ENCODE data around the gene LATS2. TPM values are rescaled to one million over a fixed set of nuclear protein-coding genes. Genes with fewer than 3 reads are reported as not detected.

The LATS2 gene
- total and polyA plus RNA-seq, 4 donors = 8.1 to 12.1 (median 8.6) TPM

GRCh38 chr13:21022056-21022979, 39.1 kb downstream of the LATS2 start:
- H3K4me3 ChIP-seq (ENCODE audit: low read depth, low read length) = no peak overlapping the region
- no peak overlapping the region for H3K27ac ChIP-seq (ENCODE audit: low read depth, low read length)
- DNase-seq (ENCODE audit: low read depth in 4 of 6, low spot score in 6 of 6) = peak in 1 of 6 donors; percentile 82
- 83% methylated on average over 7 of the region's 11 CpGs for WGBS (ENCODE audit: insufficient coverage)
- no peaks in the 10 kb centered on the region for H3K9me3 ChIP-seq (ENCODE audit: control insufficient read depth, insufficient read depth, low read length)
- H3K4me1 ChIP-seq (ENCODE audit: control insufficient read depth, insufficient read depth, low read length) = peaks cover 10% of the 10 kb centered on the region
- no peaks in the 10 kb centered on the region for H3K27me3 ChIP-seq (ENCODE audit: control insufficient read depth, insufficient read depth, low read length)
- peaks cover 3% of the 10 kb centered on the region for H3K36me3 ChIP-seq (ENCODE audit: control insufficient read depth, insufficient read depth, low read length)

GRCh38 chr13:21020581-21020980, 40.8 kb downstream of the LATS2 start:
- no peaks in the 10 kb centered on the region for H3K27me3 ChIP-seq (ENCODE audit: control insufficient read depth, insufficient read depth, low read length)
- peaks cover 3% of the 10 kb centered on the region for H3K36me3 ChIP-seq (ENCODE audit: control insufficient read depth, insufficient read depth, low read length)
- H3K27ac ChIP-seq (ENCODE audit: low read depth, low read length) = no peak overlapping the region
- DNase-seq (ENCODE audit: low read depth in 4 of 6, low spot score in 6 of 6) = no peak
- H3K9me3 ChIP-seq (ENCODE audit: control insufficient read depth, insufficient read depth, low read length) = no peaks in the 10 kb centered on the region
- peaks cover 21% of the 10 kb centered on the region for H3K4me1 ChIP-seq (ENCODE audit: control insufficient read depth, insufficient read depth, low read length)
- WGBS (ENCODE audit: insufficient coverage) = 100% methylated on average over 2 of the region's 4 CpGs
- H3K4me3 ChIP-seq (ENCODE audit: low read depth, low read length) = no peak overlapping the region

- no peak for DNase-seq (ENCODE audit: low read depth in 4 of 6, low spot score in 6 of 6)
- no peaks in the 10 kb centered on the region for H3K9me3 ChIP-seq (ENCODE audit: control insufficient read depth, insufficient read depth, low read length)
- H3K36me3 ChIP-seq (ENCODE audit: control insufficient read depth, insufficient read depth, low read length) = peaks cover 3% of the 10 kb centered on the region
- H3K27me3 ChIP-seq (ENCODE audit: control insufficient read depth, insufficient read depth, low read length) = no peaks in the 10 kb centered on the region
- H3K4me3 ChIP-seq (ENCODE audit: low read depth, low read length) = no peak overlapping the region
- peaks cover 21% of the 10 kb centered on the region for H3K4me1 ChIP-seq (ENCODE audit: control insufficient read depth, insufficient read depth, low read length)
- WGBS (ENCODE audit: insufficient coverage) = 34% methylated on average over 3 of the region's 5 CpGs
- no peak overlapping the region for H3K27ac ChIP-seq (ENCODE audit: low read depth, low read length)
These were observed 41.2 kb downstream of the LATS2 start for GRCh38 chr13:21020176-21020575.

DNA sequence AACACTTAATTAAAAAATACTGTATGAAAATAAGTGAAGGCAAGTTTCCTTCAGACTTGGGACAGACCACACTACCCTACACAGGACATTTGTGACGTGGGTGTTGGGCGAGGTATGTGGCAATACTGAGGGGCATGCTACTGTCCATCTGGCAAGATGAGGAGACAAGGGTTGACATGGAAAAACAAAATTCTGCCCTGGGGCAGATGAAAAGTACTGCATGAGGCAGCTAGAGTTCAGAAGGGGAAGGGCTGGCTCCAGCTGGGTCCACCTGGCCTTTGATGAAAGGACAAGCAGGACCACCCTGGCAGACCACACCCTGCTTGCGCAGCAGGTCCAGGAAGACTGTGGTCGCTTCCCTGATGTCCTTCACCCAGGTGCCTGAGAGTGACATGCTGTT, 43.2 kb downstream of the LATS2 start:
- no peaks in the 10 kb centered on the region for H3K9me3 ChIP-seq (ENCODE audit: control insufficient read depth, insufficient read depth, low read length)
- no peak for DNase-seq (ENCODE audit: low read depth in 4 of 6, low spot score in 6 of 6)
- H3K27ac ChIP-seq (ENCODE audit: low read depth, low read length) = no peak overlapping the region
- peaks cover 28% of the 10 kb centered on the region for H3K4me1 ChIP-seq (ENCODE audit: control insufficient read depth, insufficient read depth, low read length)
- no peaks in the 10 kb centered on the region for H3K36me3 ChIP-seq (ENCODE audit: control insufficient read depth, insufficient read depth, low read length)
- no peaks in the 10 kb centered on the region for H3K27me3 ChIP-seq (ENCODE audit: control insufficient read depth, insufficient read depth, low read length)
- no peak overlapping the region for H3K4me3 ChIP-seq (ENCODE audit: low read depth, low read length)
- 93% methylated on average over 4 of the region's 4 CpGs for WGBS (ENCODE audit: insufficient coverage)

DNA sequence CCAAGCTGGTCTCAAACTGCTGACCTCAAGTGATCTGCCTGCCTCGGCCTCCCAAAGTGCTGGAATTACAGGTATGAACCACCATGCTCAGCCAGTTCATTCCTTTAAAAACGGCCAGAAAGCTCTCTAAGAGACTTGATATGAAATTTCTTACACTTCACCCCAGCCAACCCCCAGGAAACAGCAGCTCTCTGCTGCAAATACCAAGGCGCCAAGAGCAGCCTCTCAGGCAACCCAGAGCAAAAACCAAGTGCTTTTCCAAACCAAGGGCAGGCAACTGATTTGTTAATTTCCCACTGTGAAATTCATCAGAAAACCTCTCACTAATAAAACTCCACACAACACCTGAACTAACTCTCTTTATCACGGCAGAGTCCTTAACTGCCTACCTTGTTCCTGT, 44.9 kb downstream of the LATS2 start:
- 62% methylated on average over 4 of the region's 4 CpGs for WGBS (ENCODE audit: insufficient coverage)
- Histone ChIP-seq H3K27me3 (ENCODE audit: control insufficient read depth, insufficient read depth, low read length) (no peaks in the 10 kb centered on the region), H3K4me1 (ENCODE audit: control insufficient read depth, insufficient read depth, low read length) (peaks cover 23% of the 10 kb centered on the region), H3K27ac (ENCODE audit: low read depth, low read length) (no peak overlapping the region), H3K4me3 (ENCODE audit: low read depth, low read length) (no peak overlapping the region), H3K9me3 (ENCODE audit: control insufficient read depth, insufficient read depth, low read length) (no peaks in the 10 kb centered on the region), H3K36me3 (ENCODE audit: control insufficient read depth, insufficient read depth, low read length) (no peaks in the 10 kb centered on the region)
- no peak for DNase-seq (ENCODE audit: low read depth in 4 of 6, low spot score in 6 of 6)

DNA sequence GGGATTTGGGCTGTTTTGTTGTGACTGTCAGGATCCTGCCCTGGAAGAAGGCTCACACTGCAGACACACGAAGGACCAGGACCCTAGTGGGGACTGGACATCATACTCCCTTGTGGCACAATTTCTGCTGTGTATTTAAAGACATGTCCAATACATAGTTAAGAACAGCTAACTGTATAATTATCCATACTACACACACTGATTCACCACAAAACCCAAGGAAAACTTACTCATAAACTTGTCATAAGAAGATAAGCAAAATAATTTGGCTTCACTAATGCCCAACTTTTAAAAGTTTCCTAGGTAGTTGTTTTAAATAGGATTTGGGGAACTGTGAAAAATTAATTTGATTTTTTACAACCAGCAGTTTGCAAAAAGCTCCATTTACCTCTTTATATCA, 46.1 kb downstream of the LATS2 start:
- Histone ChIP-seq H3K4me1 (ENCODE audit: control insufficient read depth, insufficient read depth, low read length) (peaks cover 23% of the 10 kb centered on the region), H3K27me3 (ENCODE audit: control insufficient read depth, insufficient read depth, low read length) (no peaks in the 10 kb centered on the region), H3K9me3 (ENCODE audit: control insufficient read depth, insufficient read depth, low read length) (no peaks in the 10 kb centered on the region), H3K27ac (ENCODE audit: low read depth, low read length) (peak overlapping the region; percentile 52), H3K4me3 (ENCODE audit: low read depth, low read length) (no peak overlapping the region), H3K36me3 (ENCODE audit: control insufficient read depth, insufficient read depth, low read length) (no peaks in the 10 kb centered on the region)
- no peak for DNase-seq (ENCODE audit: low read depth in 4 of 6, low spot score in 6 of 6)
- WGBS (ENCODE audit: insufficient coverage) = no CpG with 5 or more reads among the region's 1 CpG

DNA sequence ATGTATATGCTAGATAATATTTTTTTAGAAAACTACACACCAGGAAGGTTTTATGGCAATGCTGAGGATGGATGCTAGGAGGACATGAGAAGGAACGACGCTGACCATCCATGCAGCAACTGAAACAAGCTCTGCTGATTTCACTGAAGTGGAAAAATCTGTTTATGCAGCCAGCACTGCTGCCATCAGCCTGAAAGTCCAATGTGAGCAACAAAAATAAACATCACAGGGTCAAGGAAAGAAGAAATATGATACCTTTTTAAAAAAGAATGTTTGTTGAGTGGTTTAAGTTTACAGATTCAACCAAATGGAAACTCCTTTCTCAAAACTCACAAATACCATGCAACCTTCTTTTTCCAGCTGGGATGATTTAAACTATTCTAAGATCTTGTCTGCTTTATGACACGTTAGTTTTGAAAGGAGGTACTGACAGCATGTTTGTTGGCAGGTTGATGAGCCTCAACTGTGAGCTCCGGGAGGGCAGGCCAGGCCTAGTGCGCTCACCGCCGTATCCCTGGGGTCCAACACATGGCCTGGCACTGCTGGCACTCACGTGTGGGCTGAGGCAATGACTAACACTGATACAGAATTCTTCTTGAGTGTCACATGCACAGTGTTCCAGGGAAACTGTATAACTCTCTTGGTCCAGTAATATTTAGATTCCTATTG, 46.8 kb downstream of the LATS2 start:
- Histone ChIP-seq H3K4me1 (ENCODE audit: control insufficient read depth, insufficient read depth, low read length) (peaks cover 23% of the 10 kb centered on the region), H3K4me3 (ENCODE audit: low read depth, low read length) (no peak overlapping the region), H3K27ac (ENCODE audit: low read depth, low read length) (peak overlapping the region; percentile 52), H3K9me3 (ENCODE audit: control insufficient read depth, insufficient read depth, low read length) (no peaks in the 10 kb centered on the region), H3K27me3 (ENCODE audit: control insufficient read depth, insufficient read depth, low read length) (no peaks in the 10 kb centered on the region), H3K36me3 (ENCODE audit: control insufficient read depth, insufficient read depth, low read length) (no peaks in the 10 kb centered on the region)
- 71% methylated on average over 8 of the region's 8 CpGs for whole genome bisulfite sequencing (ENCODE audit: insufficient coverage)
- DNase-seq (ENCODE audit: low read depth in 4 of 6, low spot score in 6 of 6) = peak in 1 of 6 donors; percentile 40

DNA sequence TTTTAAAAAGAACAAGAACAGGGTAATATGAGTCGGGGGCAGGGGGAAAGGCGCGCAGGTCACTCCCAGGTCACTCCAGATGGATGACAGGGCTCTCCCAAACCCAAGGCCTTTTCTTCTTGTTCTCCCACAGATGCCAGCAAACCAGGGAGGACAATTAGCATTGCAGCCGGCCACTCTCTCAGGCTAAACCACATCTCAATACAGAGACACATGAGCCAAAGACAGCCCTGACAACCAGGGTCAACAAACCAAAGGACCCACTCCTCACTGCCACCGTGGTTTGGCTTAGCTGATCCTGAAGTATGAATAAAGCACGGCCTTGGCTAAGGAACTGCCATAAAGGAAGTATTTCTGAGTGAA, 47.3 kb downstream of the LATS2 start:
- peaks cover 24% of the 10 kb centered on the region for H3K4me1 ChIP-seq (ENCODE audit: control insufficient read depth, insufficient read depth, low read length)
- DNase-seq (ENCODE audit: low read depth in 4 of 6, low spot score in 6 of 6) = no peak
- no peaks in the 10 kb centered on the region for H3K9me3 ChIP-seq (ENCODE audit: control insufficient read depth, insufficient read depth, low read length)
- peak overlapping the region; percentile 52 for H3K27ac ChIP-seq (ENCODE audit: low read depth, low read length)
- H3K4me3 ChIP-seq (ENCODE audit: low read depth, low read length) = no peak overlapping the region
- H3K36me3 ChIP-seq (ENCODE audit: control insufficient read depth, insufficient read depth, low read length) = no peaks in the 10 kb centered on the region
- no CpG with 5 or more reads among the region's 6 CpGs for WGBS (ENCODE audit: insufficient coverage)
- no peaks in the 10 kb centered on the region for H3K27me3 ChIP-seq (ENCODE audit: control insufficient read depth, insufficient read depth, low read length)

GRCh38 chr13:21013682-21014038, 47.7 kb downstream of the LATS2 start:
- Histone ChIP-seq H3K9me3 (ENCODE audit: control insufficient read depth, insufficient read depth, low read length) (no peaks in the 10 kb centered on the region), H3K27ac (ENCODE audit: low read depth, low read length) (no peak overlapping the region), H3K27me3 (ENCODE audit: control insufficient read depth, insufficient read depth, low read length) (no peaks in the 10 kb centered on the region), H3K4me3 (ENCODE audit: low read depth, low read length) (no peak overlapping the region), H3K36me3 (ENCODE audit: control insufficient read depth, insufficient read depth, low read length) (no peaks in the 10 kb centered on the region), H3K4me1 (ENCODE audit: control insufficient read depth, insufficient read depth, low read length) (peaks cover 28% of the 10 kb centered on the region)
- 85% methylated on average over 2 of the region's 4 CpGs for WGBS (ENCODE audit: insufficient coverage)
- DNase-seq (ENCODE audit: low read depth in 4 of 6, low spot score in 6 of 6) = no peak
